ENCODE results near the gene ZBTB7C.

The ZBTB7C gene

DNA sequence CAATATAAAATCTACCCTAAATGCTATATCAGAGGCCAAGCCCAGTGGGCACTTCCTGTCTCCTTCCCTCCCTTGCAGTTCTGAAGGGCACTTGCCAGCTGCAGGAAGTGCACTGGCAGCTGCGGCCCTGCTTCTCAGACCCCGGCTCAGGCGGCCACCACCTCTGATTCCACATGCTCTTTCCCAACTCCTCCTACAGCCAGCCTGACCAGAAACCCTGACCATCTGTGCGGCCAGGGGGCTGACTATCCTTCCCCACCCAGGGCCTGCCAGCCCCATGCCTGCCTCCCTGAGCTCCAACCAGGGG is 88.6 kb downstream of the ZBTB7C start:
- no peak for DNase-seq

DNA sequence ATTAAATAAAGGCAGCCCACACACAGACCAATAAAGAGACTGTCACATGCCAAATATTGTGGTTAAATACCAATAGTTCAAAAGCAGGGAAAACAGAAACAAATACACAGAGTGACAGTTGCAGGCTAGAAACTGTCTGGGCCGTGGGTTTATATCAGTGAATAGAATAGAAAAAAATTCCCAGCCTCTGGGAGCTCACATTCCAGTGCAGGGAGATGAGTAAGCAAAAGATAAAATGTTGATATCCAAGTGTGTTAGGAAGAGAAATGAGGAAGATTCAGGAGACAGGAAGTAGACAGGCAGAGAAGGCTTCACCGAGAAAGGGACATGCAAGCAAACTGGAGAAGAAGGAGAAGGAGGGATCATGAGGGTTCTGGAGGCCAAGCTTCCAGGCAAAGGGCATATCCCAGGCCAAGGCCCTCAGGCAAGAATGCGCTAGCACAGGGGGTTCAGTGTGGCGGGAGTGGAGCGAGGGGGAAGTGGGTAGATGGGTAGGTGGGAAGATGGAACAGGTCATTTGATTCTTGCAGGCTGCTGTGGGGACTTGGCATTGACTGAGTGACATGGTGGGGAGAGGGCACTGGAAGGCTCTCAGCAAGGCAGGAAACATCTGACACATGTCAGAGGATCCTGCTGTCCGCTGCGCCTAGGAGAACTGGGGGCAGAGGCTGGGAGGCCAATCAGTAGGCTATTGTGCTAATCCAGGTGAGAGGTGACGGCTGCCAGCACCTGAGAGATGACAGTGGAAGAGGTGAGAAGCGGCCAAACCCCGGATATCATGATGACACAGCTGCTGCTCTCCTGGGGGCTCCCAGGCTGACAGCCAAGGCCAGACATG is 89.2 kb downstream of the ZBTB7C start:
- DNase-seq, result no peak

DNA sequence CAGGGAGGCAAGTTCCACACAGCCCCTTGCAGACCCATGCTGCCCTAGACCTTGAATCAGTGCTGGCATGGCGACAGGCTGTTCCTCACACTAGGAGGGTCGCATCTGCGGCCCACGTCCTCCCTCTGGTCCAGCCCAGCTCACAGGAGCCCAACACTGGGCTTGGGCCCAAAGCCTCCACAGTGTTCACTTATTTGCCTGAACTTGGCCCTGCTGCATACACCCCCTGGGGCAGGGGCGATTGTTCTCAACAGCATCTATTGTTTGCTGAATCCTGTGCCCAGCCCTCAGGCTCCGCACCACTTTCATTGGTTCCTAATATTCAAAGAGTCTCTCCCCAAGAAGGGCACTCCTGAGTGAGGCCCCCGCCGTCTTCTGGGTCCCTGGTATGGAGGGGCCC is 90.7 kb downstream of the ZBTB7C start:
- no peak for DNase-seq

DNA sequence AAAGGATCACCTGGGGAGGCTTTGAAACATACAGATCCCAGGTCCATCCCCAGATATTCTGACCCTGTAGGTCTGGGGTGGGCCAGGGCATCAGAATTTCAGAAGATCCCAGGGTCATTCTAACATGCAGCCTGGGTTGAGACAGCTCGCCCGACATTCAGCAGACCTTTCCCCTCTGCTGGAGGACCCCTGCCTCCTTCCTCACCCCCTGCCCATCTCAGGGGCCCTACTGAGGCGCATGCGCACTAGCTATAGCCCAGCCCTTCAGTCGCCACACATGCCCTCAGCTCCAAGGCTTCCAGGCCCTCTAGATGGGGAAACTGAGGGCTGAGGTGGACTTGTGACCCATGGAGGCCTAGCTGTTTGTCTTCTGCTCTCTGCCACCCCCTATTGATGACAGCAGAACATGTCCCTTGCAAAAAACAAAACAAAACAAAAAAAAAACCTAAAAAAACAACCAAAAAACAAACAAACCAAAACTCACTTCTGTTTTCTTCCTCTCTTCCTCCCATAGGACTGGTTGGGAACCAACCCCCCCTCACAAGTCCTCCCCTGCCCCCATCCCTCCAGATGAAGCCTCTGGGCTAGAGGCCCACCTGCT is 91.3 kb downstream of the ZBTB7C start:
- DNase-seq, result no peak

DNA sequence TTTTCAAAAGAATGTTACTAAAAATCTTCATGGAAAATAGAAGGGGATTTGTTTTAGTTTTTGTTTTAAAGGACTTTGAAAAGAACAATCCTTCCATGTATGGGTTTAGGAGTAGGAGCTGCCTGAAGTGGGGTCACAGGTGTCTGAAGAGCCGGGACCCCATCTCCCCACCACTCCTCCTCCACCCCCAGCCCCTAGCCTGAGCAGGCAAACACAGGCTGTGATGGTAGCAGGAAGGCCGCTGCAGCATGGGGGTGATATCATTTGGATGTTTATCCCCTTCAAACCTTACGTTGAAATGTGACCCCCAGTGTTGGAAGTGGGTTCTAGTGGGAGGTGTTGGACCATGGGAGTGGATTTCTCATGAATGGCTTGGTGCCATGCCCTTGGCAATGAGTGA is 93.0 kb downstream of the ZBTB7C start:
- no peak for DNase-seq

DNA sequence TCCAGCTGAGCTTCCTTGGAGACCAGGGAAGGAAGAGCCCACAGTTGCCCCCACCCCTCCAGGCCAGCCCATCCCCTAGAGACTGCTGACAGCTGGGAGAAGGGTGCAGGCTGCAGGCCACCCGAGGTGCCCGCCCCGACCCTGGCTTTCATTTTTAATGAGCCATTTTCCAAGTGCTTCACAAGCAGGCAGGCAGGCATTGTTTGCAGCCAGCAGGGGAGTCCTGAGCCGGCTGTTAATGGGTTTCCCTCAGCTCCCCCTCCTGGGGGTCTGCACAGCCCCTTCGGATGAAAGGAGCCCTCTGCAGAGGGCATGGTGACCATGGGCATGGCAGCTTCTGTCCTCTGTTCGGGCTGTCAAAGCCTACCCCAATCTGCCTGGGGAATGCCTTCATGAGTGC is 94.5 kb downstream of the ZBTB7C start:
- DNase-seq, result no peak

DNA sequence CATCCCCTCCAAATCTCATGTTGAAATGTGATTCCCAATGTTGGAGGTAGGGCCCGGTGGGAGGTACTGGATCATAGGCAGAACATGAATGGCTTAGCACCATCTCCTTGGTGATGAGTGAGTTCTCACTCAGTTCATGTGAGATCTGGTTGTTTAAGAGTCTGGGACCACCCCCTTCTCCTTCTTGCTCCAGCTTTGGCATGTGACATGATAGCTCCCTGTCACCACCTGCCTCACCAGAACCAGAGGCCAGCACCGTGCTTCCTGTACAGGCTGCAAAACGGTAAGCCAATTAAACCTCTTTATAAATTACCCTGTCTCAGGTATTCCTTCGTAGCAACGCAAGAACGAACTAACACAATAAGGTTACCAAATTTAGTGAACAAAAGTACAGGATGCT is 95.4 kb downstream of the ZBTB7C start:
- DNase-seq, result no peak

DNA sequence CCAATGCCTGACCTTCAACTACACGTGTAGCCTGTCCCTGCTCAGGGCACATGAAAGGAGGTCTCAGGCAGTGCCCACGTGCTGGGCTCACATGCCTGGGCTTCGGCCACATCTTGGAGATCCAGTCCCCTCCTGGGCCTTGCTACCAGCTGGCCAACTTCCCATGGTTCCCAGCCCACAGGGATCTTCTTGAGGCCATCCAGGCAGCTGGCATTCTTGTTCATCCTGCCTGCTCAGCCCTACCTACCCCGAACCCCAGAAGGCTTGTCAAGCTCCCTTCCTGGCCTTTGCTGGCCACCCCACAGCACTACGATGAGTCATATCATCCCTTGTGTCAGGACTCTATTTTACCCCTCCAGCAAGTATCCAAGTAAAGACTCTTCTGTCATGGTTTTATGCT is 97.1 kb downstream of the ZBTB7C start:
- no peak for DNase-seq

DNA sequence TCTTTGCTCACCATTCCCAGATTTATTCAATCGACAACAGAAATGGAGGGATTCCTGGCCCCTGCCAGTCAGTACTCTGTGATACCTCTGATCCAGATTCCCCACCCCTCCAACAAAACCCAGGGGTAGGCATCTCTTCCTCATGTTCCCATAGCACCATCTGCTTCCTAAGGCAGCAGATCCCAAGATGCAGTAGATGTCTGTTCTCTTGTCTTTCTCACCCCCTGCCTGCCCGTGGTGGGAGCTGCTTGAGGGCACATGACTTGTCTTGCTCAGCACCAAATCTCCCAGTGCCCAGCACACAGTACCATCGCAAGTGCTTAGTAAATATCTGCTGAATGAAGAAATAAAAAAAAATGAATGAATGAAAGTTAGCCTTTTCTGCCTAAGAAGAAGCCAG is 98.2 kb downstream of the ZBTB7C start:
- DNase-seq, result no peak

DNA sequence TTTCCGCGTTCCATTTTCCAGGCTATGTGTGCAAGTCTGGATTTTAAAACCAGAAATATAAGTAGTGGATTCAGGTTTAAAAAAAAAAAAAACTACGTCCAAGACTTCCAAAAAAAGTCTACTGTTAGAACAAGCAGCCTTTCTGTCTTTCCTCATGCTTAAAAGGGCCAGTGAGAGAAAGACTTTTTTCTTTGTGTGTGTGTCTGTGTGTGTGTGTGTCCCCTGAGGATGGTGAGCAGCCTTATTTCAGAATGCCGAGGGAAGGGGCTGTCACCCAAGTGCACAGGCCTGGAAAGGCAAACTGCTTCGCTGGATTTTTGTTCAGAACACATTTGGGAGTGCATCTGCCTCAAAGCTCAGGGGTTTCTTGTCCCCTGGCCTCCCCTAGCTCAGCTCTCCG is 98.8 kb downstream of the ZBTB7C start:
- no peak for DNase-seq

DNA sequence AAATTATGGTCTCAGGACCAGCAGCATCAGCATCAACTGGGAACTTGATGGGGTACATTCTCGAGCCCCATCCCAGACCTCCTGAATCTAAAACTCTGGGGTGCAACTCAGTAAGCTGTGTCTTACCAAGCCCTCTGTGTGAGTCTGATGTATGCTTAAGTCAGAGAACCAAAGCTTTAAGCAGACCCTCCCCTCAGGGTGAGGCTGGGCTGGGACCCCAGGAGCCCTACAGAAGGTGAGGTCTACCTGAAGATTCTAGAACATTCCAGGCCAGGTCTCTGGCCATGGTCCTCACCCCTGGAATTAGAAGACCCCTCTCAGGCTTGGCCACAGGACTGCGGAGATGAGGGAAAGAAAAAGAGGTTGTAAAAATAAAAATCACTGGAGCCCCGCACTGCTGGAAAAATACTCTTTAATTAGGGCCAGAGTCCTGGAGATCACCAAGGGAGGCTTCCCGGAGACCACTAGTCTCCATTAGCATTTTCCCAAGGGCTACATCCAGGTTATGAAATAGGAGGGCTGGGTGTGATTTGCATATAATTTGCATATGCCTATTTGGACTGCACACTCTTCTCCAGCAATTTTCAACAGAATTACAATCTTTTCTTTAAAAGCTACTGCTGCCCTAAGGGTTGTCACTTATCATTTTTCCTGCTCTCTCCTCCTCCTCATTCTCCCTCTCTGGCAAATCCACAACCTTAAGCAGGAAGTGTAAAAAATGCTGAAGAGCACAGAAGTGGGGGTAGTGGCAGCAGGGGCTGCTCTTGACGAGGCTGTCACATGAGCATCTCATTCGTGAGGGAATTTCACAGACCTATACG is 100.2 kb downstream of the ZBTB7C start:
- no peak for DNase-seq

DNA sequence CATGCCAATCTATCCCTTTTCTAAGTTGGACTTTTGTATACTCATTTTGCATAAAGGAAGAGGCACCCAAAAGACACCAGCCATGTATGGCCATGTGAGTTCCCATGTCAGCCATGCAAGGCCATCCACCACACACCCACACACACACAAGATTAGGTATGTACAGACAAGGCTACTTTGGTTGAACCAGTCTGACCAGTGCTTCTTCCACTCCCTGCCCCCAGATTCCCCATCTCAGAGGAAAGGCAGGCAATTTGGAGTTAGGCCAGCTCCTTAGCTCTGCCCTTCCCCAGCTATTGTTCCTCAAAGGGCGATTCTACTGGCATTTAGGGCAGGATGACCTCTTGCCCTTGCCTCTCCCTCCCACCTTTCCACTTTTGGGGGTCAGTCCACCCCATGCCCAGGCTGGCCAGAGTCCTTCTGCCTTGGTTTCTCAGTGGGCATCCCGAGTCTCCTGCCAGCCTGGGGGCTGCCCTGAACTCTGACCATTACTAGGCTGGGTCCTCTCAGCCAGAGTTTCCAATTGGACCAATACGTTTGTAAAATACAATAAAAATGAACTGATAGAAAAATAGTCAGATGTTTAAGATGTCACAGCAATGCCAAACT is 101.1 kb downstream of the ZBTB7C start:
- DNase-seq, result no peak

DNA sequence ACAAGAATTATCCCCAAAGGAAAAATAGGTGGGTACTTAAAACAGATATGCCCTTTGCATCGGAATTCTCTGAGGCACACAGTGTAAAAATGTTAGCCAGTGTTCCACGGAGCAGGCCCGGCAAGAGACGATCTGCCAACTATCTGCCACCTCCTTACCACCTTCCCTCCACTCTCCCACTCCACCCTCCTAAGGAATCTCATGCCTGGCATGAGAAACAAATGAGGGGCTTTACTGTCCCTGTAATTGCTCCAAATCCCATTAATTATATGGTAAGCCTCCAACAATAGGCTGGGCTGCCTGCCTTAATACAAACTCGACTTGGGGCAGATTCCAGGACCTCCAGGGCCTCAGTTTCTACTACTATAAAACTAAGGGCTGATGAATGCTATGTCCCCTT is 102.3 kb downstream of the ZBTB7C start:
- DNase-seq, result no peak

DNA sequence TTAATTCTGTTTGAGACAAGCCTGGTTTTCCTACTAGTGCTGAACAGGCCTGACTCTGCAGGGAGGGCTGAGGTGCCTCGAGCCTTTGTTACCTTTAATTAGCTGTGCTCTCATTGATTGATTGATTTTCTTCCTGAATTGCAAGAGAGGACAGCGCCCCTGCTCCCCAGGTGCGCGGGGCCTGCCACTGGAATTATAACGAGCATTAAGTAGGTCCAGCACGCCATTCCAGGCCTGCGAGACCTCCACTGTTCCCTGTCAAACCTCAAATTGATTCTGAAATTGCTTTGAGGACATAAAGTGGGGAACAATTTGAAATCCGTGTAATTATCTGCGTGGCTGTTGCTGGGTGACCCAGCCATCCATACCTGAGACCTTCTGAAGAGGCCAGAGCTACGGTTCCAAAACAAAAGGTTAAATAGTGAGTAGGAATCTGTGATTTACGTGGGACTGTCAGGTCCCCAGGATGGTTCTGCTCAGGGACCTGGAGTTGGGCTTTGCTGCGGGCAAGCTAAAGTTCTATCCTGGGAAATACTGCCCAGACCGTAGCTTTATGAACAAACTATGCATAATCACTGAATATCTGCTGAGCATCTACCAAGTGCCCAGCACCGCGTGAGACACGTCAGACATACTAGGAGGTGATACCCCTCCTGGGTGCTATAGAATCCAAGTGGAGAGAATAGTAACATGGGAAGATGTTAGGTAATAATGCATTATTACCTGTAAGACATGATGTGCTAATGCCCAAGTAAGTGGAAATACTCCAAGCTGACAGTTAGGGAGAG is 104.1 kb downstream of the ZBTB7C start:
- DNase-seq, result no peak

DNA sequence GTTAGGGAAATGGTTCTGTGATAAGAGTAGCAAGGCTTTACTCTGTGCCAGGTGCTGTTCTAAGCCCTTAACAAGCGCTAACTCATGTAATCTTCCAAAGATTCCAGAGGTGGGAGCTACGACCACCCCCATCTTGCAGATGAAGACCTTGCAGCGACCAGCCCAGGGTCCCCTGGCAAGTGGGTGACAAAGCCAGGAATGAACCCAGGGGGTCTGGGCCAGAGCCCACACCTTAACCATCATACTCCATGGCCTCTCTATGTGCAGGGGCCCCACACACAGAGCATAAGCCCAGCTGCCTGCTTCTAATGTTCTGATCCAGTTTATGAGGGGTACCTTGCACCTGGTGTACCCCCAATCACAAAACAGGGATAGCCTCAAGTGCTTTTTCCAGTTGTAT is 105.3 kb downstream of the ZBTB7C start:
- no peak for DNase-seq

DNA sequence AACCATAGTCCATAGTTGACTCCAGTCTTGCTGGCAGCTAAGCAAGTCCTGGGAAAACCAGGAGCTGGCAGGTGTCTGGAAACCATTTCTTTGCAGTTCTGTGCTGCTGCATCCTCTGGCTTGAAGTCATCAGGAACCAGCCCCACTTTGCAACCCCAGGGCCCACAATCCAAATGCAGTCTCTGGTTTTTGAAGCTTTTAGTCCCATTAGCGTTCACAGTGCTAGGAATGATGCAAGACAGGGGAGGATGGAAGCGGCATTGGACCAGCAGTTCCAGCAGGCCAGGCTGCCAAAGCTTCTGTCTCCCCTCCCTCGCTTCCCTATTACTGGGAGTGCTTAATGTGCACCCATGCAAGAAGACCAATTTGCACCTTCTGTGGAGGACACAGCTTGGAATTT is 106.4 kb downstream of the ZBTB7C start:
- DNase-seq, result no peak

DNA sequence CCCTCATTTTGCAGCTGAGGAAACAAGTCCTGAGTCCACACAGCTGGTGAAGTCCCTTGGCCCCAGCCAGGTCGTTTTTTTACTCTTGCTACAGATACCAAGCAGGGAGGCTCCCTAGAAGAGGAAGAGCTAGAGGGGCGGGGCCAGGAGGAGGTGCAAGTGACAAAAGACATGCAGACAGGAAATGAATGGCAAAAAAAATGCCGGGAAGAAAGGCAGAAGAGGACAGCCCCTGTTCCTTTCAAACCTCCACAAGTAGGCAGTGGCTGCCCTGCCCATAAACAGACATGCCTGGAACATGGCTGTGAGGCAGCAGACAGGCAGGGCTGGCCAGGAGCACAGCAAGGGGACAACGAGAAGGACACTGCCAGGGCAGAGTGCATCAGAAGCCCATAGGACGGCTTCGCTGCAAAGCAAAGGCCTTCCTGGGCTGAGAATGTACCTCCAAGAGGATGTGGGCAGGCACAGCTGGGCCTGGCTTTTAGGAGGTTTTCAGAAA is 108.7 kb downstream of the ZBTB7C start:
- no peak for DNase-seq

DNA sequence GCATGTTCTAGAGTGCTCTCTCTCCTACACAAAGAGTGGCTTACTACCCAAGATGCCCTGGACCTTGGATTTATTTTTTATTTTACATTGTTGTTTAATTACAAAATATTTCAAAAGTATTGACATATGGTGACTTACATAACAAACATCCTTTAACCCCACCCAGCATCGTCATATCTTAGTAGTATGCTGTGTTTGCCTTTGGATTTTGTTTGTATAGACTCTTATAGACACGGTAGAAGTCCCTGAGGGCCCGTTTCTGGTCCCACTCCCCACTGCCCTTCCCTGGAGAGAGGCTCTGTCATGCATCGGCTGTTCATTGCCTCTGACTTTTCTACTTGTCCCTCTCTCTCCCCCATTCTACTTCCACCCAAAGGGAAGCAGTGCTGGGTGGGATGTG is 112.0 kb downstream of the ZBTB7C start:
- DNase-seq, result no peak

DNA sequence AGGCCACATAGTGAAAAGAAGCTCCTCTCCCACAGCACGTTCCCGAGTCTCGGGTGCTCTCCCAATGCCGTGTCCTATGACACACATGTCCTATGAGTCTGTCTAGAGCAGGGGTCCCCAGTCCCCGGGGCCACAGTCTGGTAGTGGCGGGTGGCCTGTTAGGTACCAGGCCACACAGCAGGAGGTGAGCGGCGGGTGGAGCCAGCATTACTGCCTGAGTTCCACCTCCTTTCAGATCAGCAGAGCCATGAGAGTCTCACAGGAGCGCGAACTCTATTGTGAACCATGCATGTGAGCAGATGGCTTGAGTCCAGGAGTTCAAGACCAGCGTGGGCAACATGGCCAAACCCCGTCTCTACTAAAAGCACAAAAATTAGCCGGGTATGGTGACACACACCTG is 112.6 kb downstream of the ZBTB7C start:
- no peak for DNase-seq

DNA sequence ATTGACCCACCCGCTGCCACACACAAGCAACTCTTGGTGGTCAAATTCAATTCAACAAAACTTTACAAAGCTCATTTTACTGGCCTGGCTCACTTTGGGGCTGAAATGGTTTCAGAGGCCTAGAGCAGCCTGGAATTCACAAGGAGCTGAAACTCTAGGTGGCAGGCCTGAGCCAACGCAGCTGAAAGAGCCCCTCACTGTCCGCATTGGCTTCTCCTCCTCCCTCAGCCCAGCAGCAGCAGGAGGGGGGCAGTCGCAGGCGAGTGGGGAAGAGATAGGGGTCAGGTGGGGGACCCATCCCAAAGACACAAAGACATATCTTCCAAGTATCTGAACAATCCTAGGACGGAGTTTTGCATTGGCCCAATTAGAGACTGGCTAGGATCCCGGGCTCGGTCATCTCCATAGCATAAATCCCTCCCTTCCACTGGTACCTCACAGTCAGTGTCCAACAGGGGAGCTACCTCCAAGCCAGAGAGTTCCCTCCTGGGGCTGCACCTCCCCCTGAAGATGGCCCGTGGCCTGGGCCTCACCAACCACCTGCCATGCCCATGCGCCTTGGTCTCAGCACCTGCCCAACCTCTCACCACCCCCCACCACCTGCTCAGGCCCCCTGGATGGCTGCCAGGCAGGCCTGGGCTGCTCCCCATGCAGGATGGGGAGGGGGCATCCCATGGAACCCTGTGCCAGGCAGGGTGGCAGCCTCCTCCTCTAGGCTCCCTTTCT is 113.4 kb downstream of the ZBTB7C start:
- no peak for DNase-seq

DNA sequence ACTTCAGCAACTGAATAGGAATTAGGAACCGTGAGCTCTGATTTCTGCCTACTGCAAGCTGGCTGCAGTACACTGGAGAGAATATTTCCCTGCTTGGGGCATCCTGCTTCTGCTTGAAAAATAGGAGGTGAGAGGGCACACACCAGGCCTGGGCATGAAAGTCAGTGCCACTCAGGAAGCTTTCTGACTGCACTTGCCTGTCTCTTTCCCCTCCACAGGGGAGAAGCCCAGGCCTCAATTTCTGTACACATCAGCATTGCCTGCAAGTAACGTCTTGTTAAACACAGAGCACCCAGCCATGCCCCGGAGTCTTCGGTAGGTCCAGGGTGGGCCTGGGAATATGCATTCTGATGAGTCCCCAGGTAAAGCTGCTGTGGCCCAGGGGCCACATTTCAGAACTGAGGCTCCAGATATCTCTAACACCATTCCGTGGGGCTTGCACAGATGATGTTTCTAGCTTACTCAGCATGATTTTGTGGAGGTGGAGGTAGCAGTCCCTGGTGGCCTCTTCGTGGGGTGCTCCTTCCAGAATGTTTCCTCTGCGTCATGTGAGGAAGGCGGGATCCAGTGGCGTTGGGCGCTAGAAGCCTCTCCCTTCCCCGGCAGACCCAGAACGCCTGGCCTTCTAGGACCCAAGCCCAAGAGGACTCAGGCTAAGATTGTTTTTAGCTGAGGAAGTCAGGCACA is 114.1 kb downstream of the ZBTB7C start:
- DNase-seq, result no peak

Data from SIG-M5 (cell line).